Gastroesophageal sphincter (tissue), 3 donors: Measurements from ENCODE around the gene DISC1.

Experiments used
- POLR2A ChIP-seq, 2 donors: fragments of 450-650 bp; IDR thresholded peaks; one replicate each; pipeline ENCODE4 v1.6.1; 2017; ENCODE audit warnings: antibody characterized with exemption in 2 of 2, mild to moderate bottlenecking in 2 of 2, moderate library complexity in 1 of 2
- TF ChIP-seq, protein P1 (sequence below), 4 experiments: fragments of 200-600 bp in 2 of 4; fragments of 450-650 bp in 2 of 4; sonication (generic) in 1 of 4; IDR thresholded peaks; one replicate each; pipeline ENCODE4 v1.5.1; 2017 to 2019; ENCODE audit warnings: antibody characterized with exemption in 4 of 4, mild to moderate bottlenecking in 2 of 4, moderate library complexity in 2 of 4

DNA sequence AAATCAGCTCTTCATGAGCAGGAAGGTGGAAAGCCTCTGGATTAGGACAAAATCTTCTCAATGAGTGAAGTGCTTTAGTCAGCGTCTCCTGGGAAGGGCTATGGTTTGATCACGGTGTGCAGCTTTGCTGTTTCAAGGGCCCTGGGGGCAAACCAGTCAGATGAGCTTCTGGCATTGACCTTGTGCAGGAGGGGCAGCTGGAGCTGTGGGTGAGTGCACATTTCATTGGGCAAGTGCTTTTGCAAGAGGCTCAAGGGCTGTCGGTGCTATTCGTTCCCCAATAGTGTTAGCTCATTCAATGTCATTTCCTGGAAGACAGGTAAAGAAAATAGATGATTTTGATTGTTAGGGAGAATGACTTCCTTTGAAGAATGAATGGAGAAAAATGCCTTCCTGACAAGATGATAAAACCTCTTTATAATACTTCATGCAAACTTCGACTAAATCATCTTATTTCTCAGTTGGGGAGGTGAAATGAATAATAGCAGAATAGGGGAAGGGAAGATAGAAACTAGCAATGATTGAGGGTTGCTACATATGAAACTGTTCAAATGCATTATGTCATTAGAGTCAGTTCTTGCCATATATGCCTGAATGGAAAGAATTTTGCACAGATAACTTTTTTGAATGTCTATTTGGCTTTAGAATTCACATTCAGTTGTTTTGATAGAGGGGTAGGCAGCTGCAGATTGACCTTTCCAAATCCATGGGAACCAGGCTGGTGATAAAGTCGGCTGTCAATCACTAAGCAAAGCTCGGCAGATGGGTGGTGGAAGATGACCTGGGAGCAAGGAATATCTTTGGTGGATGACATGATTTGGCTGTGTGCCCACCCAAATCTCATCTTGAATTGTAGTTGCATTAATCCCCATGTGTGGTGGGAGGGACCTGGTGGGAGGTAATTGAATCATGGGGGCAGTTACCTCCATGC, 12.9 kb upstream of the DISC1 start:
- TF ChIP-seq POLR2A (IDR thresholded peaks at IDR 0.05): no peak
- TF ChIP-seq, protein P1, sequence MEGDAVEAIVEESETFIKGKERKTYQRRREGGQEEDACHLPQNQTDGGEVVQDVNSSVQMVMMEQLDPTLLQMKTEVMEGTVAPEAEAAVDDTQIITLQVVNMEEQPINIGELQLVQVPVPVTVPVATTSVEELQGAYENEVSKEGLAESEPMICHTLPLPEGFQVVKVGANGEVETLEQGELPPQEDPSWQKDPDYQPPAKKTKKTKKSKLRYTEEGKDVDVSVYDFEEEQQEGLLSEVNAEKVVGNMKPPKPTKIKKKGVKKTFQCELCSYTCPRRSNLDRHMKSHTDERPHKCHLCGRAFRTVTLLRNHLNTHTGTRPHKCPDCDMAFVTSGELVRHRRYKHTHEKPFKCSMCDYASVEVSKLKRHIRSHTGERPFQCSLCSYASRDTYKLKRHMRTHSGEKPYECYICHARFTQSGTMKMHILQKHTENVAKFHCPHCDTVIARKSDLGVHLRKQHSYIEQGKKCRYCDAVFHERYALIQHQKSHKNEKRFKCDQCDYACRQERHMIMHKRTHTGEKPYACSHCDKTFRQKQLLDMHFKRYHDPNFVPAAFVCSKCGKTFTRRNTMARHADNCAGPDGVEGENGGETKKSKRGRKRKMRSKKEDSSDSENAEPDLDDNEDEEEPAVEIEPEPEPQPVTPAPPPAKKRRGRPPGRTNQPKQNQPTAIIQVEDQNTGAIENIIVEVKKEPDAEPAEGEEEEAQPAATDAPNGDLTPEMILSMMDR (IDR thresholded peaks at IDR 0.05): no peak
